Tibial nerve (tissue), 4 donors: ENCODE results near the gene POU2AF3. TPM values are rescaled to one million over a fixed set of nuclear protein-coding genes. Genes with fewer than 3 reads are reported as not detected.
"Not testable (repeated sequence)": the region's sequence is repeated elsewhere in the genome, so short reads cannot be mapped to it uniquely, and the experiment has no call there.

Source experiments
- DNase-seq, 2 donors: peaks; one replicate each; pipeline ENCODE4 v3.0.0-alpha.2; 2019; ENCODE audit warnings: low spot score in 2 of 2
- H3K27ac ChIP-seq, 4 donors: fragments of 200-600 bp; sonication (generic) in 3 of 4; one replicate each; pipeline ENCODE4 v1.5.1; 2017 to 2019; ENCODE audit warnings: mild to moderate bottlenecking in 1 of 4
- H3K27me3 ChIP-seq, 2 donors: fragments of 200-600 bp; sonication (generic) in 1 of 2; one replicate each; pipeline versions ENCODE4 v1.5.1 to v1.6.0; 2017 to 2019
- H3K36me3 ChIP-seq, 3 donors: fragments of 200-600 bp; sonication (generic); one replicate each; pipeline ENCODE4 v1.5.1; 2018 to 2019
- H3K4me1 ChIP-seq, 4 donors: fragments of 200-600 bp; sonication (generic) in 3 of 4; one replicate each; pipeline ENCODE4 v1.5.1; 2017 to 2019
- H3K4me3 ChIP-seq, 4 donors: fragments of 200-600 bp; sonication (generic) in 3 of 4; one replicate each; pipeline ENCODE4 v1.5.1; 2017 to 2019; ENCODE audit warnings: mild to moderate bottlenecking in 1 of 4, moderate library complexity in 1 of 4
- H3K9me3 ChIP-seq, 4 donors: fragments of 200-600 bp; sonication (generic) in 3 of 4; one replicate each; pipeline ENCODE4 v1.5.1; 2017 to 2019
- CTCF ChIP-seq, 5 experiments: fragments of 200-600 bp in 3 of 5; fragments of 450-650 bp in 2 of 5; sonication (generic) in 3 of 5; IDR thresholded peaks; one replicate each; pipeline ENCODE4 v1.5.1; 2016 to 2019; ENCODE audit warnings: antibody characterized with exemption in 5 of 5, mild to moderate bottlenecking in 3 of 5, moderate library complexity in 2 of 5
- EP300 ChIP-seq, 2 donors: sonication (generic); formaldehyde crosslinking; IDR thresholded peaks; one replicate each; pipeline ENCODE4 v1.6.1; 2017; ENCODE audit warnings: antibody characterized with exemption in 2 of 2, mild to moderate bottlenecking in 1 of 2
- POLR2A ChIP-seq, 2 donors: fragments of 450-650 bp; IDR thresholded peaks; one replicate each; pipeline ENCODE4 v1.6.1; 2017; ENCODE audit warnings: antibody characterized with exemption in 2 of 2, mild to moderate bottlenecking in 2 of 2, moderate library complexity in 2 of 2
- WGBS, 2 donors: methylation state at CpG; one replicate each; pipeline ENCODE4 v1.1.5; 2018; 5-methylcytosine and 5-hydroxymethylcytosine counted together
- total RNA-seq, 4 donors: library from RNA; depleted of rRNA; stranded (reverse); fragments of >200 nt; gene quantifications; one replicate each; pipeline ENCODE4 v1.1.0, GENCODE V29; 2016

The POU2AF3 gene
- total RNA-seq, 4 donors from 2014 or later: 0.87 to 4.4 (median 2.3) TPM

GRCh38 chr11:111312076-111312475 lies 13.7 kb downstream of the POU2AF3 start:
- no peaks in the 10 kb centered on the region for H3K27me3 ChIP-seq
- H3K4me3 ChIP-seq: no peak overlapping the region
- no peak for TF ChIP-seq EP300 (IDR thresholded peaks at IDR 0.05)
- TF ChIP-seq CTCF (IDR thresholded peaks at IDR 0.05): no peak
- no peaks in the 10 kb centered on the region for H3K4me1 ChIP-seq
- WGBS, 2 donors: 62 to 64% methylated on average over 1 of the region's 1 CpG
- no peak for DNase-seq
- H3K9me3 ChIP-seq: no peaks in the 10 kb centered on the region
- no peaks in the 10 kb centered on the region for H3K36me3 ChIP-seq
- no peak overlapping the region for H3K27ac ChIP-seq

- Histone ChIP-seq H3K4me1 (peaks cover 0 to 3% (median 0%) of the 10 kb centered on the region in 4 donors), H3K4me3 (no peak overlapping the region), H3K9me3 (no peaks in the 10 kb centered on the region), H3K27me3 (no peaks in the 10 kb centered on the region), H3K27ac (no peak overlapping the region), H3K36me3 (no peaks in the 10 kb centered on the region)
- 54 to 66% methylated on average over 6 of the region's 6 CpGs for WGBS, 2 donors
- DNase-seq: no peak
- TF ChIP-seq CTCF (IDR thresholded peaks at IDR 0.05) (no peak), EP300 (IDR thresholded peaks at IDR 0.05) (no peak), POLR2A (IDR thresholded peaks at IDR 0.05) (no peak)
Measured at GRCh38 chr11:111319296-111319695, 20.9 kb downstream of the POU2AF3 start.

GRCh38 chr11:111320199-111320598 lies 21.9 kb downstream of the POU2AF3 start:
- 76 to 79% methylated on average over 6 of the region's 6 CpGs for WGBS, 2 donors
- H3K27me3 ChIP-seq, H3K9me3 ChIP-seq, H3K4me3 ChIP-seq, H3K36me3 ChIP-seq, H3K27ac ChIP-seq, DNase-seq: not testable (repeated sequence)
- peaks cover 0 to 11% (median 0%) of the 10 kb centered on the region in 4 donors for H3K4me1 ChIP-seq

GRCh38 chr11:111320728-111321568 lies 22.6 kb downstream of the POU2AF3 start:
- WGBS, 2 donors: 79 to 80% methylated on average over 5 of the region's 5 CpGs
- Histone ChIP-seq H3K9me3 (no peaks in the 10 kb centered on the region), H3K4me1 (peaks cover 0 to 11% (median 0%) of the 10 kb centered on the region in 4 donors), H3K4me3 (no peak overlapping the region), H3K27ac (no peak overlapping the region), H3K36me3 (no peaks in the 10 kb centered on the region), H3K27me3 (no peaks in the 10 kb centered on the region)
- TF ChIP-seq POLR2A (IDR thresholded peaks at IDR 0.05) (no peak), EP300 (IDR thresholded peaks at IDR 0.05) (no peak), CTCF (IDR thresholded peaks at IDR 0.05) (no peak)
- DNase-seq: no peak

GRCh38 chr11:111322534-111322933 lies 24.2 kb downstream of the POU2AF3 start:
- H3K27ac ChIP-seq: no peak overlapping the region
- WGBS, 2 donors: 96 to 99% methylated on average over 2 of the region's 2 CpGs
- H3K4me1 ChIP-seq: peaks cover 0 to 11% (median 0%) of the 10 kb centered on the region in 4 donors
- TF ChIP-seq POLR2A (IDR thresholded peaks at IDR 0.05) (no peak), EP300 (IDR thresholded peaks at IDR 0.05) (no peak), CTCF (IDR thresholded peaks at IDR 0.05) (no peak)
- no peak for DNase-seq
- H3K9me3 ChIP-seq: no peaks in the 10 kb centered on the region
- H3K4me3 ChIP-seq: no peak overlapping the region
- no peaks in the 10 kb centered on the region for H3K27me3 ChIP-seq
- no peaks in the 10 kb centered on the region for H3K36me3 ChIP-seq
